Stimulated activated CD4-positive, alpha-beta T cell treated with anti-CD3 and anti-CD28 coated beads, Interleukin-2, amount 100 ng/mL, for 48 hours (primary cell): Measurements from ENCODE around the gene TMEM123.

Experiments
- DNase-seq, 2 donors: peaks; one replicate each; pipeline ENCODE4 v3.0.0-alpha.2; 2020

The TMEM123 gene, protein sequence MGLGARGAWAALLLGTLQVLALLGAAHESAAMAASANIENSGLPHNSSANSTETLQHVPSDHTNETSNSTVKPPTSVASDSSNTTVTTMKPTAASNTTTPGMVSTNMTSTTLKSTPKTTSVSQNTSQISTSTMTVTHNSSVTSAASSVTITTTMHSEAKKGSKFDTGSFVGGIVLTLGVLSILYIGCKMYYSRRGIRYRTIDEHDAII

DNA sequence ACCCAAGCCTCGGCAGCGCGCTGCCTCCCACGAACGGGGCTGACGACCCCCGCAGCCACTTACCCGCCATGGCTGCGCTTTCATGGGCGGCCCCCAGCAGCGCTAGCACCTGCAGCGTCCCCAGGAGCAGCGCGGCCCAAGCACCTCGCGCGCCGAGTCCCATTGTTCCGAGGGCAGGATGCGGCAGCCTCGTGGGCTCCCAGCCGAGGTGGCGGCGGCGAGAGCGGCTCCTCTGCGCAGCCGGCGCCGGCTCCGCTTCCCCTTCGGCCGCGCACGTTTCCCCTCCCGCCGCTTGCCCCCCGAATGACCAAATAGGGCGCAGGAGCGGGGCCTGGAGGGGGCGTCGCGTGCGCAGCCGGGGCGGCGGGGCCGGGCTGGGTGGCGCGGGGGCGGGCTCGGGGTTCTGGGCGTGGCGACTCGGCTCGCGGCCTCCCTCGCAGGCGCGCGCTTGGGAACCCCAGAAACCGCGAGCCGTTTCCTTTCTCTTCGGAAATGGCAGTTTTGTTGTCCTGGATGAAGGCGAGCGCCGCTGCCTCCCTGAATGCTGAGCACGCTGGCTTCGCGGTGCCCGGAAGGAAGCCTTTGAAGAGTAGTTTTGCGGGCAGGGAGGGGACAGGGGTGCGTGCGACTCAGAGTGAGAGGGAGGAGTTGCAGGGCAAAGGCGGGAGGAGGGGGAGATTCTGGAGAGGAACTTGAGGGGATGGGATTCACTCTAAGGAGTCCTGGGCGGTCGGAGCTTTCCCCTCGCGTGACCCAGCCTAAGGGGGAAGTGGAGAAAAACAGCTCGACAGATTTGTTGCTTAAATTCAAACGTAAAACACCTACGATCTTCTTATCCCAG lies at the start of gene TMEM123:
TSS of gene TMEM123 (minus strand) at position 305 of the 841 bp plus-strand sequence. CDS start at position 163, 142 bp downstream.
- peak; percentile 79 for DNase-seq

DNA sequence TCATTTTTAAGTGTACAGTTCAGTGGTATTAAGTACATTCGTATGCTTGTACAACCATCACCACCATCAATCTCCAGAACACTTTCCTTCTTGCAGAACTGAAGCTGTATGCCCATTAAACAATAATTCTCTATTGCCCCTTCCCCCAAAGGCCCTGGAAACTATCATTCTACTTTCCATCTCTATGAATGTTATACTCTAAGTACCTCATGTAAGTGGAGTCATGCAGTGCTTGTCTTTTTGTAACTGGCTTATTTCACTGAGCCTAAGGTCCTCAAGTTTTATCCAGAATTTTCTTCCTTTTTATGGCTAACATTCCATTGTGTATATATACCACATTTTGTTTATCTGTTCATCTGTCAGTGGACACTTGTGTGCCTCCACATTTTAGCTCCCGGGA lies 48.3 kb upstream of the TMEM123 start:
- DNase-seq = no peak

DNA sequence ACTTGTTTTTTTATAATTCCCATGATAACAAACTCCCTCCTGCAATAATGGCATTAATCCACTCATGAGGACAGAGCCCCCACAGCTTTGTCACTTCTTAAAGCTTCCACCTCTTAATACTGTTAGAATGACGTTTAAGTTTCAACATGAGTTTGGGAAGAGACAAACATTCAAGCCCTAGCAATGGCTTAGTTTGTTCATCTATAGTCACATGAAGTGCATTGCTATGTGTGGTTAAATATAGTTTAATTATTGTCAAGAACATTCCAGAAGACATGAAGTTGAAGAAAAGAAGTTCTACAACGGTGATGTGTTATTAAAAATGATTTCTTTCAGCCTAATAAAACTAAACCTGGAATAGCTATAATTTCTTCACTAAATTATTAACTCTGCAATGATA lies 47.4 kb upstream of the TMEM123 start:
- DNase-seq = no peak

DNA sequence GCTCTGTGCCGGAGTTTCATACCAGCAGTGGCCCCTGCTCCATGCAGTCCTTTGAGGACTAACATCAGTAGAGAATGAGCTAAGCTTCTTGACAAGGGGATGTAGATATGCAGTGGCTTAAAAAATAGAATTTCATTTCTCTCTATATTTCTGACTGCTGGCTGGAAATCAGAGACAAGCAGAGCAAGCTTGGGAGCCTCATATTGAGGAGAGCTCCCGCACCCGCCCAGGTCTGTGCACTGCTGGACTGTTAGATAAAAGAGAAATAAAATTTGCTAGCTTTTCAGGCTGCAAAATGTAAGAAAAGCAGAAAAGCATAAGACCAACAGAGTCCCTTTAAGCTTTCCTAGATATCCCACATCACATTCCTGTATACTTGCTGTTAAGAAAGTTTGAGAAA lies 46.6 kb upstream of the TMEM123 start:
- no peak for DNase-seq

DNA sequence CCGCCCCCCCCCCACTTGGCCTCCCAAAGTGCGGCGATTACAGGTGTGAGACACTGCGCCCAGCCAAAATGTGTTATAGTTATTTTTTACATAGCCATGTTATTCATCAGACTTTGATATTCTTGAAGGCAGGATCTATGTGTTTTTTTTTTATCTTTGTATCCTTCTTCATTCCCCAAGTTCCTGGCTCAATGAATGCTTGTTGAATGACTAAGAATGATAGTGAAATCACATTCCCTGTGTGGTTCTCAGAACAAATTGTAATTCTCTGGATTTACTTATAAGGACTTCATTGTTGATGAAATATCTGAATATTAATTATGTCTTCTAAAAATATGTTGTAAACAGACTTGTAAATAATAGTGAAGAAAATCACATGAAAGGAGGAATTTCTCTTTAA lies 44.5 kb upstream of the TMEM123 start:
- DNase-seq = no peak

DNA sequence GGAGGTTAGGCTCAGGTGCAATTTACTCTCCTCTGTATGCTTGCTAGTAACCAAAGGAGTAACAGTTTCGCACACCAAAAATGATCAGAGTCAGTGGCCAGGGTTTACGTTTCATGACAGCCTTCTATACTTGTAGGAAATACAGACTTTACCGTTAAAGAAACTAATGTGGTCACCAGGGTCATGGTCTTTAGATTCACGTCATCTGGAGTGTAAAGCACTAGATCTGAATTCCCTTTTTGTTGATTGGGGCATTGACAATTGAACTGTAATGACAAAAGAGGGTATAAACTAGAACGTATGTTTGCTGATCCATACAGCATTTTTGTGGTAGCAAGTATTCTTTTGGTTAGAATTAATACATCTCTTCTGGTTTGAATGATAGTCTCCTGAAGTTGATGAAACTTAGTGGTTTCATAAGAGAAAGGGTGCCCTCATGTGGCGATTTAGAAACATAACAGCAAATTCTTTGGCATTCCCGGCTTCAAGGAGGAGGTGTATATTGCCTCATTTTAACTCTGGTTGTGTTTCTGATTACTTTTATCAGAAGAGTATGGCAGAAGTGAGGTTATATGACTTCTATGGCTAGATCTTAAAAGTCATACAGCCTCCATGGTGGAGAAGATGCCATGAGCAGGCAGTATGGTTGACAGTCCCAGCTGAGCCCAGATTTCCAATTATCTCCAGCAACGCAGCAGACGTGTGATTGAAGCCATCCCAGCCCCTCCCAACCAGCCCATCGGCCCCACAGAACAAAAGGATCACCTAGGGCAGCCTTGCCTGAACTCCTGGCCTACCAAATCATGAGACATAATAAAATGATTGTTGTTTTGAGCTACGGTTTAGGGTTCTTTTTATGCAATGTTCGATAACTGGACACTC lies 42.8 kb upstream of the TMEM123 start:
- peak in 1 of 2 donors; percentile 41 for DNase-seq

DNA sequence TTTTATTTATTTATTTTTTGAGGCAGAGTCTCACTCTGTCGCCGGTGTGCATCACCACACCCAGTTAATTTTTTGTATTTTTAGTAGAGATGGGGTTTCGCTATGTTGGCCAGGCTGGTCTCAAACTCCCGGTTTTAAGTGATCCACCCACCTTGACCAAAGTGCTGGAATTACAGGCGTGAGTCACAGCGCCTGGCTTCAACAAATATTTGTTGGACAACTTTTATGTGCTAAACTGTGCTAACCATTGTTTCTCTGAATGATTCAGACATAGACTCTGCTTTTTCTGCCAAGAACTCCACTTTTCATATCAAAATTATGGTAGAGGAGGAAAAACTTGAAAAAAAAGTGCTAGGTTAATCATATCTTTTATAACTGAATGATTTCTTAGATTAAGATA lies 41.7 kb upstream of the TMEM123 start:
- DNase-seq = no peak

DNA sequence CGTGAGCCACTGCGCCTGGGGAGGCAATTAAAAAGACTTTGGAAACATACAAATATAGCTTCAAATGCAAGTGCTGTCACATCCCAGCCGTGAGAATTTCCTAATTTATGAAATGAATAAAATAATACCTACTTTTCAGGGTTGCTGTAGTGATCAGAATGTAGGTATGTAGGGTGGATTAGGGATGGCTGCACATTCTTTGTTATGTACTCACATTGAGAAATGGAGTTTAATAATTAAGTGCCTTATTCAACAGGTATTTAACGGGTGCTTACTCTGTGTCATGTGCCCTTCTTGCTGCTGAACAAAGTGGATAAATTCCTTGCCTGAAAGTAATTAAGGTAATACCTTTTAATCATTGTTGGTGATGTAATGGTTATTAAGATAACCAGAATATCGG lies 41.0 kb upstream of the TMEM123 start:
- no peak for DNase-seq

DNA sequence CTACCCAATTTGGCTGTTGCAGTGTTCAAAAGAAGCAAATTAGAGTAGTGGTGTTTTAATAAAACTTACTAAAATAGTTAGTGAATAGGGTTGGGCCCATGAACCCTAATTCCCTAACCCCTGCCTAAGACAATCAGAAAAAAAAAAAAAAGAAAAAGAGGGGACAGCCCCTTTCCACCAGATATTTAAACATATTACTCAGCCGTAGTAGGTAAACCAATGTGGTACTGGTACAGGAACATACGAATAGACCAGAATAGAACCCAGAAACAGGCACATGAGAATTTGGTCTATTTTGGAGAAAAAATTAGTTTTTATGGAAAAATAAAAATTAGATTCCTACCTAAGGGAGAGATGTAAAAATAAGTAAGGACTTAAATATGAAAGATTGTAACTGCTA lies 39.4 kb upstream of the TMEM123 start:
- DNase-seq = no peak

DNA sequence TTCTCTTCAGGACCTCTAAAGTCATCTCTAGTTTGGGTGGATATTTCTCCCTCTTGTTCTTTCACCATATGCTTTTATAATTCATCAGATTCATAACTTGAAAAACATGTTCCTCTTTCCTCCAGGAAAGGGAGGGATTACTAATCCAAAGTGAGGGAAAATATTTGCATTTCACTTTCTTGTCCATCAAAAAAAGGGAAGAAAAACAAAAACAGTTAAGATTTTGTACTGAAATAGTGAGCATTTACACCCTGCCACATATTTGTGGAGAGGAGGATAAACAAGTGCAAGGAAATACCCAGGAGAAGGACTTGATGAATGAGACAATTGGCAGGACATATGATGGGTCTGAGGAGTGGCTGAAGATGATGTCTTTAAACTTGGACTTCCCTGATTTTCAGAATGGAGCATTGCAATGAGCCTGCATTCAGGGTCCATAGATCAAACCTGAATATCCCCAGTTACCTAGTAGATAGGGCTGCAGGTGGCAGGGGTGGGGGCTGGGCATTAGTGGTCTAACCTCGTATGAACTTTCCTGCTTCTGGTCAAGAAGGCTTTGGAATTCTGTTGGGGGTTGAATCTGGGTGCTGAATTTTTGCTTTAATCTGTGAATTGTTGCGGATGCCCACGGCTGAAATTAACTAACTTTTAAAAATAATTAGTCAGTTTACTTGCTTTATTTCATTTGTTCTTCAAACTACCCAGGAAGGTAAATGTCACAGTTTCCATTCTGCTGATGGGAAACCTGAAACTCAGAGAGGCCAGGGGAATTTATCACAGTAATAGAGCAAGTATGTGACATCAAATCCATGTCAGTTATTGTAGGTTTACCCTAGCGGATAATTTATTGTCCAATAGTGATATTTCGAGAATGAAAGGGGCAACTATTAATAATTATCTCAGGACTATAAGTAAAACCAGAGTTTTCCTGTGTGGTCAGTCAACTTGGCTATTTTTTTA lies 36.9 kb upstream of the TMEM123 start:
- DNase-seq = no peak

DNA sequence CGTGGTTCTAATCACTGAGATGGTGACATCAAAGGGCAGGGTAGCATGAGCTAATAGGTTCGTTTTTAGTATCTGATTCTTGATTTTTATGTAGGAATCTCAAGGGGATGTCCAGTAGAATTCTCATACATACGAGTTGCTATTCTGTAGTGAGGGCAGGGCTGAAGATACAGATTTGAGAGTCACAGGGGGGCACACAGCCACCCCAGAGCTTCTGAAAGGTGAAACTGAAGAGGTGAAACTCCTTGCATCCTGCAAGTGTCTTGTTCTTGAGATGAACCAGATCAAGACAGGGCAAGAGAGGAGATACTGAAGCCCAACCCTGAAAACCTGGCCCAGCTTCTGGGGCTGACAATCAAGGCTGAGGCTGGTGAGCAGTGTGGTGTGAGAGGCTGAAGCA lies 35.6 kb upstream of the TMEM123 start:
- DNase-seq = no peak

DNA sequence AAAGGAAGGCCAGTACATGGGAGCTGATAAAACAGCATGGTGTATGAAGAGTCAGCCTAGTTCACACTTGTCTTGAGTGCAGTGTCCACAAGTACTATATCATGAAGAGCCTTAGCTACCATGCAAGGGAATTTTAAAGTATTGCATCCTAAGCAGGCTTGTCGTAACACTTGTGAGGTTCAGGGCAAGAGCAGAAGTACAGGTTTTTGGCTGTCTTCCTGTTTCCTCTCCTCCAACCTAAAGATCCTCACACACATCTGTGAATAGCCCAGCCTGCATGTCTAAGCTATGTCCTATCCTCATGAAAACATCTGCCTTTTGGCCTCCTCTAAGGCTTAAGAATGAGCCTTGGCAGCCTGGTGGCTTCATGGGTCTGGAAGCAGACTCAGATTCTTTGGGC lies 34.6 kb upstream of the TMEM123 start:
- no peak for DNase-seq

DNA sequence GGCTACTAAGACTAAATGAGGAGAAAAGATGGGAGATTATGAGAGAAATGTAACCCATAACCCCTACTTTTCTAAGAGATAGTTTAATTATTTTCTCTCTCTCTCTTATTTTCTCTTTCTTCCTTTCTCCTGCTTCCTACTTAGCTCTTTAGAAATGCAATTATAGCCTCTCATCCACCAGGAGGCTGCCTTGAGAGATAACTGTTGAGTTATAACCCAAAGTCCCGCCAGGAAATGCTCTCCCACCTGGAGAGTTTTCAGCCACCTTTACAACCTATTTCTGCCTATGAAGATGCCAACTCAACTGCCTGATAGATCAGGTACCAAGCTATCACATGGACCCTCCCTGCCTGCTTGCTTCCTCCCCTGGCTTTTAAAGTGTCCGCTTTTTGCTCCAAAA lies 34.0 kb upstream of the TMEM123 start:
- no peak for DNase-seq

DNA sequence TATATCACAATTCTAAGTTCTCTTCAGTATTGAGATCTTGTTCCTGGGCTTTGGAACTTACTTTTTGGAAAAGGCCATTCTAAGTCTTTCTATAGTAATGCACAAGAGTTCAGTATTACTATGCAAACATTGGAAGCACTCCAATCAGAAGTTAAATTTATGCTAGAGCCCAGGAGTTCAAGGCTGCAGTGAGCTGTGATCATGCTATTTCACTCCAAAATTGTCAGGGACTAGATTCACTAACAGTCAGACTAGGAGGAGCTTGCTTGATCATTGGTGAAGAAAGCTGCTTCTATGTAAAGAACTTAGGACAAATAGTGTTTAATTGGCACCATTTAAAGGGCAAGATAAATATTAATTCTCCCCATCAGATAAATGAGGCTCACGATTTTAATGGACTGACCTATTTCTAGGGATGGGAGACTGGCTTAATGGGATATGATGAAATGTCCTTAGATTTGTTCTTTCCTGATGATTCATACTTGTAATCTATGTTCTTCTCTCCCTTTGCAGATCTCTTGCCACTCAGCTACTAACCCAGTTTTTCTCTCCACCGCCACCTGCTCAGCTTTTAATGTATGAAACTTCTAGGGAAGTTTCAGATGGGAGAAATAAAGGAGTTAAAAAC lies 32.6 kb upstream of the TMEM123 start:
- no peak for DNase-seq

DNA sequence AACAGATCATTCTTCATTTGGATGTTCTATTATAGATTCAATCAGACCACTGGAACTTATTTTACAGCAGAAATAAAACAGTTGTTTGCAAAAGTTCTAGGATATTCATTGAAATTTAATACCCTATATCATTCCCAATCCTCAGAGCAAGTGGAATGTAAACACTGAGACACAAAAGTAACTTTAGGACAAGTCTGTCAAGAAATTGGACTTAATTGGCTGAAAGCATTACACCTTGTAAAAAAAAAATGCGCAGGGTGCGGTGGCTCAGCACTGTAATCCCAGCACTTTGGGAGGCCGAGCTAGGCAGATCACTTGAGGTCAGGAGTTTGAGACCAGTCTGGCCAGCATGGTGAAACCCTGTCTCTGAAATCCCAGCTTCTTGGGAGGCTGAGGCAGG lies 29.9 kb upstream of the TMEM123 start:
- DNase-seq = no peak

DNA sequence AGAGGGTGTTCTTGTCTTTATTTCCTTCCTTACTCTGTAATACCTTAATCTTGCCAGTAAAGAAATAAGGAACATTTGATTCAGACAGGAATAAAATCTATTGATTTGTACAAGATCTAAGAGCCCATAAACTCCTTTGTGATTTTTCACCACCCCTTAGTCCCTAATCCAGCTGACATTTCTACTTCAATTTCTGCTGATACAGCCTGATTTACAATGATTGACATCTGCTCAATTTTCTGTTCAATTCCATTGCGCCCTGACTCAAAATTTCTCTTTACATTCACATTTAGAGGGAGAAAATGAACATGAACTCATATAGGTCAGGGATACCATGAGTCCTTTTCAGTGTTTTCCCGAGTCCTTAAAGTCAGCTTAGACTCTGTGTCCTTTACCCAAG lies 27.2 kb upstream of the TMEM123 start:
- DNase-seq = no peak

DNA sequence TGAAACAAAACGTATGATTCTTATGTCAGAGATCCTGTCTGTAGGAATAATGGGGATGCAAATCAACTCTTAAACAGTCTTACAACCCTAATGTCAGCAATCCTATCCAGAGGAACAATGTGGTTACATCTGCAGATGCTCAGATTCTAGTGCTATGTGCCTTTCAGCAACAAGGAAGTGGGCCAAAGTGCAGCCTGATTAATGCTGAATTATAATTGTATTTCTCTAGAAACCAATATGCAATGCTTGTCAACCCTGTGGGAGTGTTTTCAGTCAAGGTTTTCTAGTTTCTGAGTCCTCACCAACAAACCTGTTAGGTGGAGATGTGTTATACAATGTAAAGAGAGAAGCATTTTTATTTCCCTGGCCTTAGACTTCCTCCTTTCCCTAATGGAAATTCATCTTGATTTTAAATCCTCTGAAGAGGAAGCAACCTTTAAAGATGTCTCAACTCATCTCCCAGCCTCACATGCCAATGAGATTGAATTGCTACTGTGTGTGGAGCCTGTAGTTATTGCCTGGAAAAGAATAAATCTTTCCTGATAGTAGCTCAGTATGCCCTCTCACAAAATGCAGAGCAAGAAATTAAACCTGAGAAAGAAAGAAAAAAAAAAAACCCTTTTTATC lies 26.2 kb upstream of the TMEM123 start:
- no peak for DNase-seq

DNA sequence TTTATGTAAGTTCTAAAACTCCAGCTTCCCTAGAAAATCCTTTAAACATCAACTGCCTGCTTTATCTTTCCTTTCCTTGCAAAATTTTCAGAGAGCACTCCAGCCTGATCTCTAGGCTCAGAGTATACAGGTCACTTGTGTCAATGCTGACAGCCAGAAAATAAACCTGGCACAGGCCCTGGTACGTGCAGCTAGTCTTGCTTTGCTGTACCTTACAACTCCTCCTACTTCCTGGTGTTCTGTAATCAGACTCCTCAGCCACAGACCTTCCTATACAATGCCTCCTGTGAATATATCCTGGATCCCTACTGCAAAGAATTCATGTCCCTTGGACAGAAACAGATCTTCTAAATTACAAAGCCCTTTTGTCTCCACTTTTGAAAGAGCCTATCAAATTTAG lies 24.2 kb upstream of the TMEM123 start:
- DNase-seq = no peak

DNA sequence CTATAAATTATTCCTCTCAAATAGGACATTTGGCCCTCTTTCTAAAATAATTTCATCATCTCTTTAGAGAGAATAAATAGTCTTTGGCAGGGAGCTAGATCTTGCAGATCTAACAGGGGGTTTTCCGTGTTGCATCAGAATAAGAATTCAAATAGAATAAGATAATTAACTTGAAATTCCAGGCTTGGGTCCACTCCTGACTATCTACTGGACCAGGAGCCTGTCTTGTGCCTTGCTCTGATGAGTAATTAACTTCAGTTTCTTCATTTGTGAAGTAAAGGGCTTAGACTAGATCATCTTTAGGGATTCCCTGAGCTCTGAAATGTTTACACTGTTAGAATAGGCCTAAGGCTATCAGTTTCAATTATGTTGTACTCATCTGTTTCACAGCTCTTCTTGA lies 23.5 kb upstream of the TMEM123 start:
- no peak for DNase-seq

DNA sequence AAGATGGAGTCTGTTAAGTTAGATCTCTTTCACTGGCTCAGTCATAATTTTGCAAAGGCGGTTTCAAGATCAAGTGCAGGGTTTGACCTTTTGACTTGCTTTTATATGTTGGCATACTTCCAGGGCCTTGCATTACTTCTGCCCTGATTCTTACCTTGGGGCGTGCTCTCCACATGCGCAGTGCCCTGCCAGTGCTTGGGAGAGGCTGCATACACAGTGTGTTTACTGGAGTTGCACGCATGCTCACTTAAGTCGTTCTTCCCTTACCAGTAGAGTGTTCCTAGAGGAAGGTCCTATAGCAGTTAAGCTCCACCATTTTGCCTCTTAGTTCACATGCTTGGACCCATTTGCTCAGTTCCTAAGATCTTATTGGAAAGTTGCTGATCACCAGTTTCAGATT lies 21.0 kb upstream of the TMEM123 start:
- DNase-seq = no peak

DNA sequence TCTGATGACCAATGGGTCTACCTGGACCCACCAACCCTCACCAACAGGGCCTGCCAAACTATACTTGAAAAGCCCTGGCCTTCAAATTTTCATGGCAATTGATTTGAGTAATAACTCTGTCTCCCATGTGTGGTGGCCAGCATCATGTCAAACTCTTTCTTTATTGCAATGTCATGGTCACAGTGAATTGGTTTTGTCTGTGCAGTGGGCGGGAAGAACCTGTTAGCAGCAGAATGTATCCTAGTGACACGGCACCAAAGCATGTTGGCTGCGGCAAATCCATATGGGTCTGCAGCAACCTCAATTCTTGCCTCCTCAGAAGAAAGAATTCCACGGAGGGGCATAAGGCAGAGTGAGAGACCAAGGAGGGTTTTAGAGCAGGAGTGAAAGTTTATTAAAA lies 19.6 kb upstream of the TMEM123 start:
- DNase-seq = no peak

DNA sequence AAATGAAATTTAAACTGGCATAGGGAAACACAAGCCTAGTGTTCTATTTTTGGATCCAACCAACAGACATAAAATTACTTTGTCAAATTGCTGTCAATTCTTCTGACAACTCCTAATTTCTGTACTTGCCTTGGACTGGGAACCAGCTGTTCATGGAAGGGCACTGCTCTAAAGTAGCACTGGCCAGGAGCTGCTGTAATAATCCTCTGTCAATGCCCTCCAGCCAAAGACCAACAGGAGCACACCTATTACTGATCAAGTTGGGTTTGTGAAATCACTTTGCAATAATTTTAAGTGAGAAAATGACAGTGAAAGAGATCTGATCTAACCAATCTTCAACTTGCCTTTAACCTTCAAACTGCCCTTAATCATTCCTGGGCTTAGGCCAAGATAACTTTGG lies 18.9 kb upstream of the TMEM123 start:
- DNase-seq = no peak
